Bronchial epithelial cell (primary cell): ENCODE data around the gene LIPI. TPM values are rescaled to one million over a fixed set of nuclear protein-coding genes. Genes with fewer than 3 reads are reported as not detected.

Source experiments
- DNase-seq: peaks from one replicate; pipeline ENCODE4 v3.0.0-alpha.2; 2010; ENCODE audit warnings: low read depth
- FAIRE-seq: peaks from 2 replicates; lab custom pipeline; 2011; peaks lifted over from hg19 to GRCh38; lab: Jason Lieb, UNC
- H3K27me3 ChIP-seq: 2 replicates; pipeline ENCODE4 v1.5.1; 2011; ENCODE audit warnings: low read length; ENCODE audit not compliant: control insufficient read depth, insufficient read depth
- H3K36me3 ChIP-seq: 2 replicates; pipeline ENCODE4 v1.5.1; 2011; ENCODE audit warnings: low read length; ENCODE audit not compliant: control insufficient read depth, insufficient read depth
- H3K4me3 ChIP-seq: 2 replicates; pipeline ENCODE4 v1.5.1; 2011; ENCODE audit warnings: mild to moderate bottlenecking, low read depth, low read length, control low read depth
- total RNA-seq: library from RNA; depleted of rRNA; stranded (reverse); fragments of >200 nt; gene quantifications from 2 replicates; pipeline ENCODE4 v1.2.1, GENCODE V29; 2014
- TF ChIP-seq, protein P1 (sequence below): IDR thresholded peaks from 2 replicates; pipeline ENCODE4 v1.5.1; 2011; ENCODE audit warnings: mild to moderate bottlenecking, moderate library complexity, low read length, control low read depth, inconsistent platforms; ENCODE audit not compliant: insufficient read depth, severe bottlenecking

LIPI gene
- total RNA-seq, 1 donor from 2014 or later: not detected

DNA sequence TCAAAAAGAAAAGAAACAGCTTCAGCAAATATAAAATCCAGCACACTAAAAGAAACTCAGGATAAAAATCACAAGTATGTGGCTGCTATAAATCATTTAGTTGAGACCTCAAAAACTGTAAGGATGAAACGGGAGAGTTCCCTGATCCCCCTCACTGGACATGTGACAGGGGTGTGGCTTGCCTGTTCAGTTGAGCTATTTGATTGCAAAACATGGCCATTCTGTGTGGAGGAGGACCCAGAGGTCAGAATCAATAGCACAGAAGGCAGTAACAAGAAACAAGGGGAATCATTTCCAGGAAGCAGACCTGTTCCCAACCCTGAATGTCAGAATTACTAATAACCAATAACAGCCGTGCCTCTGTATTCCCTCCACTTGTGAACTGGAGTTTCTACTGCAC, 33.1 kb upstream of the LIPI start:
- FAIRE-seq: no peak
- no peak overlapping the region for H3K4me3 ChIP-seq
- no peaks in the 10 kb centered on the region for H3K36me3 ChIP-seq
- DNase-seq: no peak
- TF ChIP-seq, protein P1, sequence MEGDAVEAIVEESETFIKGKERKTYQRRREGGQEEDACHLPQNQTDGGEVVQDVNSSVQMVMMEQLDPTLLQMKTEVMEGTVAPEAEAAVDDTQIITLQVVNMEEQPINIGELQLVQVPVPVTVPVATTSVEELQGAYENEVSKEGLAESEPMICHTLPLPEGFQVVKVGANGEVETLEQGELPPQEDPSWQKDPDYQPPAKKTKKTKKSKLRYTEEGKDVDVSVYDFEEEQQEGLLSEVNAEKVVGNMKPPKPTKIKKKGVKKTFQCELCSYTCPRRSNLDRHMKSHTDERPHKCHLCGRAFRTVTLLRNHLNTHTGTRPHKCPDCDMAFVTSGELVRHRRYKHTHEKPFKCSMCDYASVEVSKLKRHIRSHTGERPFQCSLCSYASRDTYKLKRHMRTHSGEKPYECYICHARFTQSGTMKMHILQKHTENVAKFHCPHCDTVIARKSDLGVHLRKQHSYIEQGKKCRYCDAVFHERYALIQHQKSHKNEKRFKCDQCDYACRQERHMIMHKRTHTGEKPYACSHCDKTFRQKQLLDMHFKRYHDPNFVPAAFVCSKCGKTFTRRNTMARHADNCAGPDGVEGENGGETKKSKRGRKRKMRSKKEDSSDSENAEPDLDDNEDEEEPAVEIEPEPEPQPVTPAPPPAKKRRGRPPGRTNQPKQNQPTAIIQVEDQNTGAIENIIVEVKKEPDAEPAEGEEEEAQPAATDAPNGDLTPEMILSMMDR: no peak
- no peaks in the 10 kb centered on the region for H3K27me3 ChIP-seq

DNA sequence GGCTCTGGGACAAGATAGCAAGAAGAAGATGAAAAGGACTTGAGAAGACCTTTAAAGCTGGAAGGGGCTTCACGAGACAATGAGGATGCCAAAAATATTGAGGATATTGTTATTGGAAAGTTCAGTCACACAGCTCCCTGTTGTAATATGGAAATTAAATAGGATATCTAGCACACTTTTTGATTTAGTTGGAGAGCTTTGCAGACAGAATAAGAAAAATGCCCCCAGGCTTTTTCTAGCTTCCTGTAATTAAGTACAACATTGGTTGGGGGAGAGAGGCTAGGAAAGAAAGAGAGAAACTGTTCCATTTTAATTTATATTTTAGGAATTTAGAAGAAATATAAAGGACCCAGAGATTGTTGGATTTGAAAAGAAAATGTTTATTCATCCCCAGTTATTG, 32.7 kb upstream of the LIPI start:
- DNase-seq (no peak), FAIRE-seq (no peak)
- H3K27me3 ChIP-seq: no peaks in the 10 kb centered on the region
- H3K4me3 ChIP-seq: no peak overlapping the region
- no peaks in the 10 kb centered on the region for H3K36me3 ChIP-seq
- TF ChIP-seq, protein P1: no peak

DNA sequence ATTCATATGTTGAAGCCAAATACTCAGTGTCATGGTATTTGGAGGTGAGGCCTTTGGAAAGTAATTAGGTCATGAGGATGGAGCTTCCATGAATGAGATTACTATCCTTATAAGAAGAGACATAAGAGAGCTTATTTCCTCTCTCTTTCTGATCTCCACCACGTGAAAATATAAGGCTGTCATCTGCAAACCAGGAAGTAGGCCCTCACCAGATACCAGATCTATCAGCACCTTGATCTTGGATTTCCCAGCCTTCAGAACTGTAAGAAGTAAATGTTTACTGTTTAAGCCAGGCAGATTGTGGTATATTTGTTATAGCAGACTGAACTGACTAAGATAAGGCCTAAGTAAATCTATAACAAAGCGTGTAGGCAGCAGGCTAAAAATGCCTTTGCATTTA, 30.5 kb upstream of the LIPI start:
- no peak for FAIRE-seq
- no peak for DNase-seq
- no peaks in the 10 kb centered on the region for H3K36me3 ChIP-seq
- TF ChIP-seq, protein P1: no peak
- H3K27me3 ChIP-seq: no peaks in the 10 kb centered on the region
- no peak overlapping the region for H3K4me3 ChIP-seq

DNA sequence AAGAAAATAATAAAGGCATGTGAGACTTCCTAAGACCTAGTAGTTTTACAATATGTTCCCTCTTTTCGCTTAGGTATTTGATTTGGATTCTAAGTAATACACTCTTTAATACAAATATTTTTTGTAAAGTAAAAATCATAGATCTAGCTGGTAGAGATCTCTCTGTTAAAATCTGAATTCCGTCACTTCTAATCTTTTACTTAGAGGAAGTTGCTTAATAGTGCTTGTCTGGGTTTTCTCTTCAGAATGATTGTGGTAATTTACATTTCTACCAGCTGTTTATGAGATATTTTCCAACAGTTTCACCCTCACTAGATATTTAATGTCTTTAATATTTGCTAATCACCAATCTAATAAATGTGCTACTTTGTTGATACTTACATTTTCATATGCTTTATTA, 28.5 kb upstream of the LIPI start:
- FAIRE-seq (no peak), DNase-seq (no peak)
- TF ChIP-seq, protein P1: no peak
- Histone ChIP-seq H3K36me3 (no peaks in the 10 kb centered on the region), H3K27me3 (no peaks in the 10 kb centered on the region), H3K4me3 (no peak overlapping the region)

DNA sequence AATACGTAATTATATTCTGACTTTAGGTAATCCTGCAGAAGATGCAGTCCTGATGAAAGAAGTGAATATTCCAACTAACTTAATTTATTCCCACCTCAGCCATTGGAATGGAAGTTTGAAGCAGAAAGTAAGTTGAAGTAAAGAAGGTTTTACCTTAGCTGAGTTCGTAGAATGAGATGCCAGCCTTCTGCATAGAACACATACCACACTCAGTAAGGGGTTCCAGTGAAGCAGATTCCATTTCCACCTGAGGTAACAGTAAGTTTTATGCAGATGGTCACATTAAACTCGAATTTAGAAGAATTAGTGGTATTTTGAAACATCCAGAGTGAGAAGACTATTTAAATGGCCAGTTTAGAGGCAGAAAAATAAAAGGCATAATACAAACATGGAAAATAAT, 25.4 kb upstream of the LIPI start:
- no peak for FAIRE-seq
- no peaks in the 10 kb centered on the region for H3K27me3 ChIP-seq
- H3K36me3 ChIP-seq: no peaks in the 10 kb centered on the region
- H3K4me3 ChIP-seq: no peak overlapping the region
- TF ChIP-seq, protein P1: no peak
- DNase-seq: no peak

DNA sequence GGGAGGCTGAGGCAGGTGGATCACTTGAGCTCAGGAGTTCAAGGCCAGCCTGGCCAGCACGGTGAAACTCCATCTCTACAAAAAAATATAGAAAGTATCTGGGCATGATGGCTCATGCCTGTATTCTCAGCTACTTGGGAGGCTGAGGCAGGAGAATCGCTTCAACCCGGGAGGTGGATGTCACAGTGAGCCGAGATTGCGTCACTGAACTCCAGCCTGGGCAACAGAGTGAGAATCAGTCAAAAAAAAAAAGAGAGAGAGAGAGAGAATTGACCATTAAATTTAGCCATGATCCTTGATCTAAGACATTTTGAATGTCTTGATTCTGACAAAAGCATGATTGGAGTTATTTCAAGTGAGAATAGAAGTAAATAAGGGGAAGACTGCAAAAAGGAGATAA, 24.3 kb upstream of the LIPI start:
- TF ChIP-seq, protein P1: no peak
- no peak overlapping the region for H3K4me3 ChIP-seq
- DNase-seq (no peak), FAIRE-seq (no peak)
- no peaks in the 10 kb centered on the region for H3K27me3 ChIP-seq
- no peaks in the 10 kb centered on the region for H3K36me3 ChIP-seq
